Measurements from ENCODE around the gene GHRHR.
A peak's percentile ranks its signal among the peaks of the same experiment; 100 is the strongest.

GHRHR gene

GRCh38 chr7:30935569-30935877 lies 28.2 kb upstream of the GHRHR start:
- Histone ChIP-seq H3K9me3 (ENCODE audit: control insufficient read depth, insufficient read depth, low read length) (no peaks in the 10 kb centered on the region; the same call in 1 of the 2 replicates), H3K4me1 (ENCODE audit: control insufficient read depth, insufficient read depth, low read length) (no peaks in the 10 kb centered on the region), H3K4me3 (ENCODE audit: low read length) (no peak overlapping the region), H3K27me3 (ENCODE audit: control insufficient read depth, insufficient read depth, low read length) (no peaks in the 10 kb centered on the region), H3K27ac (ENCODE audit: low read length) (no peak overlapping the region), H3K36me3 (ENCODE audit: control insufficient read depth, insufficient read depth, low read length) (no peaks in the 10 kb centered on the region)
- no CpG with 5 or more reads among the region's 3 CpGs for WGBS (ENCODE audit: insufficient coverage, insufficient read length)
- no peak for DNase-seq (ENCODE audit: low read depth, low spot score)

- Histone ChIP-seq H3K27ac (ENCODE audit: low read length) (no peak overlapping the region), H3K4me3 (ENCODE audit: low read length) (no peak overlapping the region), H3K27me3 (ENCODE audit: control insufficient read depth, insufficient read depth, low read length) (no peaks in the 10 kb centered on the region), H3K9me3 (ENCODE audit: control insufficient read depth, insufficient read depth, low read length) (no peaks in the 10 kb centered on the region; the same call in 1 of the 2 replicates), H3K4me1 (ENCODE audit: control insufficient read depth, insufficient read depth, low read length) (no peaks in the 10 kb centered on the region), H3K36me3 (ENCODE audit: control insufficient read depth, insufficient read depth, low read length) (no peaks in the 10 kb centered on the region)
- DNase-seq (ENCODE audit: low read depth, low spot score), result no peak
These were observed 27.0 kb upstream of the GHRHR start for GRCh38 chr7:30936650-30937245.

- H3K9me3 ChIP-seq (ENCODE audit: control insufficient read depth, insufficient read depth, low read length), result no peaks in the 10 kb centered on the region; the same call in 1 of the 2 replicates
- H3K4me3 ChIP-seq (ENCODE audit: low read length), result no peak overlapping the region
- no peaks in the 10 kb centered on the region for H3K27me3 ChIP-seq (ENCODE audit: control insufficient read depth, insufficient read depth, low read length)
- no peak overlapping the region for H3K27ac ChIP-seq (ENCODE audit: low read length)
- H3K36me3 ChIP-seq (ENCODE audit: control insufficient read depth, insufficient read depth, low read length), result no peaks in the 10 kb centered on the region
- no CpG with 5 or more reads among the region's 3 CpGs for WGBS (ENCODE audit: insufficient coverage, insufficient read length)
- DNase-seq (ENCODE audit: low read depth, low spot score), result no peak
- no peaks in the 10 kb centered on the region for H3K4me1 ChIP-seq (ENCODE audit: control insufficient read depth, insufficient read depth, low read length)
These were observed 26.3 kb upstream of the GHRHR start for GRCh38 chr7:30937416-30937815.

- Histone ChIP-seq H3K4me1 (ENCODE audit: control insufficient read depth, insufficient read depth, low read length) (no peaks in the 10 kb centered on the region), H3K27ac (ENCODE audit: low read length) (no peak overlapping the region), H3K27me3 (ENCODE audit: control insufficient read depth, insufficient read depth, low read length) (no peaks in the 10 kb centered on the region), H3K4me3 (ENCODE audit: low read length) (no peak overlapping the region; the same call in 1 of the 2 replicates), H3K36me3 (ENCODE audit: control insufficient read depth, insufficient read depth, low read length) (no peaks in the 10 kb centered on the region), H3K9me3 (ENCODE audit: control insufficient read depth, insufficient read depth, low read length) (no peaks in the 10 kb centered on the region; the same call in 1 of the 2 replicates)
- peak; percentile 89 for DNase-seq (ENCODE audit: low read depth, low spot score)
- WGBS (ENCODE audit: insufficient coverage, insufficient read length), result no CpG with 5 or more reads among the region's 25 CpGs
These were observed 25.1 kb upstream of the GHRHR start for GRCh38 chr7:30938435-30939316.

- whole genome bisulfite sequencing (ENCODE audit: insufficient coverage, insufficient read length), result no CpG with 5 or more reads among the region's 8 CpGs
- Histone ChIP-seq H3K36me3 (ENCODE audit: control insufficient read depth, insufficient read depth, low read length) (no peaks in the 10 kb centered on the region), H3K4me3 (ENCODE audit: low read length) (no peak overlapping the region), H3K27me3 (ENCODE audit: control insufficient read depth, insufficient read depth, low read length) (no peaks in the 10 kb centered on the region), H3K27ac (ENCODE audit: low read length) (no peak overlapping the region), H3K9me3 (ENCODE audit: control insufficient read depth, insufficient read depth, low read length) (no peaks in the 10 kb centered on the region), H3K4me1 (ENCODE audit: control insufficient read depth, insufficient read depth, low read length) (no peaks in the 10 kb centered on the region)
- DNase-seq (ENCODE audit: low read depth, low spot score), result no peak
These were observed 22.0 kb upstream of the GHRHR start for GRCh38 chr7:30941582-30942323.

GRCh38 chr7:30950197-30950596 lies 13.6 kb upstream of the GHRHR start:
- no peaks in the 10 kb centered on the region for H3K36me3 ChIP-seq (ENCODE audit: control insufficient read depth, insufficient read depth, low read length)
- H3K4me3 ChIP-seq (ENCODE audit: low read length), result no peak overlapping the region
- no peaks in the 10 kb centered on the region for H3K9me3 ChIP-seq (ENCODE audit: control insufficient read depth, insufficient read depth, low read length)
- DNase-seq (ENCODE audit: low read depth, low spot score), result no peak
- no peaks in the 10 kb centered on the region for H3K4me1 ChIP-seq (ENCODE audit: control insufficient read depth, insufficient read depth, low read length)
- H3K27me3 ChIP-seq (ENCODE audit: control insufficient read depth, insufficient read depth, low read length), result no peaks in the 10 kb centered on the region
- no peak overlapping the region for H3K27ac ChIP-seq (ENCODE audit: low read length)

- H3K27ac ChIP-seq (ENCODE audit: low read length), result no peak overlapping the region
- H3K4me3 ChIP-seq (ENCODE audit: low read length), result no peak overlapping the region
- no peak for DNase-seq (ENCODE audit: low read depth, low spot score)
- WGBS (ENCODE audit: insufficient coverage, insufficient read length), result no CpG with 5 or more reads among the region's 4 CpGs
- no peaks in the 10 kb centered on the region for H3K9me3 ChIP-seq (ENCODE audit: control insufficient read depth, insufficient read depth, low read length)
- H3K36me3 ChIP-seq (ENCODE audit: control insufficient read depth, insufficient read depth, low read length), result no peaks in the 10 kb centered on the region
- no peaks in the 10 kb centered on the region for H3K4me1 ChIP-seq (ENCODE audit: control insufficient read depth, insufficient read depth, low read length)
- no peaks in the 10 kb centered on the region; the same call in 1 of the 2 replicates for H3K27me3 ChIP-seq (ENCODE audit: control insufficient read depth, insufficient read depth, low read length)
These were observed 8.8 kb upstream of the GHRHR start for GRCh38 chr7:30954914-30955313.

GRCh38 chr7:30956704-30957103 lies 7.0 kb upstream of the GHRHR start:
- DNase-seq (ENCODE audit: low read depth, low spot score), result no peak
- H3K27ac ChIP-seq (ENCODE audit: low read length), result no peak overlapping the region
- no peaks in the 10 kb centered on the region for H3K9me3 ChIP-seq (ENCODE audit: control insufficient read depth, insufficient read depth, low read length)
- WGBS (ENCODE audit: insufficient coverage, insufficient read length), result no CpG with 5 or more reads among the region's 1 CpG
- no peaks in the 10 kb centered on the region for H3K36me3 ChIP-seq (ENCODE audit: control insufficient read depth, insufficient read depth, low read length)
- H3K4me3 ChIP-seq (ENCODE audit: low read length), result no peak overlapping the region
- no peaks in the 10 kb centered on the region for H3K4me1 ChIP-seq (ENCODE audit: control insufficient read depth, insufficient read depth, low read length)
- H3K27me3 ChIP-seq (ENCODE audit: control insufficient read depth, insufficient read depth, low read length), result no peaks in the 10 kb centered on the region; the same call in 1 of the 2 replicates

- no CpG with 5 or more reads among the region's 4 CpGs for WGBS (ENCODE audit: insufficient coverage, insufficient read length)
- Histone ChIP-seq H3K36me3 (ENCODE audit: control insufficient read depth, insufficient read depth, low read length) (no peaks in the 10 kb centered on the region), H3K9me3 (ENCODE audit: control insufficient read depth, insufficient read depth, low read length) (no peaks in the 10 kb centered on the region), H3K4me1 (ENCODE audit: control insufficient read depth, insufficient read depth, low read length) (no peaks in the 10 kb centered on the region), H3K27me3 (ENCODE audit: control insufficient read depth, insufficient read depth, low read length) (no peaks in the 10 kb centered on the region), H3K4me3 (ENCODE audit: low read length) (no peak overlapping the region), H3K27ac (ENCODE audit: low read length) (no peak overlapping the region)
- no peak for DNase-seq (ENCODE audit: low read depth, low spot score)
These were observed 1.6 kb downstream of the GHRHR start for GRCh38 chr7:30965372-30965771.

- H3K27ac ChIP-seq (ENCODE audit: low read length), result no peak overlapping the region
- H3K4me3 ChIP-seq (ENCODE audit: low read length), result no peak overlapping the region
- no peak for DNase-seq (ENCODE audit: low read depth, low spot score)
- H3K4me1 ChIP-seq (ENCODE audit: control insufficient read depth, insufficient read depth, low read length), result no peaks in the 10 kb centered on the region
- whole genome bisulfite sequencing (ENCODE audit: insufficient coverage, insufficient read length), result no CpG with 5 or more reads among the region's 9 CpGs
- no peaks in the 10 kb centered on the region for H3K9me3 ChIP-seq (ENCODE audit: control insufficient read depth, insufficient read depth, low read length)
- H3K27me3 ChIP-seq (ENCODE audit: control insufficient read depth, insufficient read depth, low read length), result no peaks in the 10 kb centered on the region
- no peaks in the 10 kb centered on the region for H3K36me3 ChIP-seq (ENCODE audit: control insufficient read depth, insufficient read depth, low read length)
These were observed 2.1 kb downstream of the GHRHR start for GRCh38 chr7:30965883-30966282.
